ENCODE data around the gene INF2.
"Not testable (repeated sequence)": the region's sequence is repeated elsewhere in the genome, so short reads cannot be mapped to it uniquely, and the experiment has no call there.

The INF2 gene

DNA sequence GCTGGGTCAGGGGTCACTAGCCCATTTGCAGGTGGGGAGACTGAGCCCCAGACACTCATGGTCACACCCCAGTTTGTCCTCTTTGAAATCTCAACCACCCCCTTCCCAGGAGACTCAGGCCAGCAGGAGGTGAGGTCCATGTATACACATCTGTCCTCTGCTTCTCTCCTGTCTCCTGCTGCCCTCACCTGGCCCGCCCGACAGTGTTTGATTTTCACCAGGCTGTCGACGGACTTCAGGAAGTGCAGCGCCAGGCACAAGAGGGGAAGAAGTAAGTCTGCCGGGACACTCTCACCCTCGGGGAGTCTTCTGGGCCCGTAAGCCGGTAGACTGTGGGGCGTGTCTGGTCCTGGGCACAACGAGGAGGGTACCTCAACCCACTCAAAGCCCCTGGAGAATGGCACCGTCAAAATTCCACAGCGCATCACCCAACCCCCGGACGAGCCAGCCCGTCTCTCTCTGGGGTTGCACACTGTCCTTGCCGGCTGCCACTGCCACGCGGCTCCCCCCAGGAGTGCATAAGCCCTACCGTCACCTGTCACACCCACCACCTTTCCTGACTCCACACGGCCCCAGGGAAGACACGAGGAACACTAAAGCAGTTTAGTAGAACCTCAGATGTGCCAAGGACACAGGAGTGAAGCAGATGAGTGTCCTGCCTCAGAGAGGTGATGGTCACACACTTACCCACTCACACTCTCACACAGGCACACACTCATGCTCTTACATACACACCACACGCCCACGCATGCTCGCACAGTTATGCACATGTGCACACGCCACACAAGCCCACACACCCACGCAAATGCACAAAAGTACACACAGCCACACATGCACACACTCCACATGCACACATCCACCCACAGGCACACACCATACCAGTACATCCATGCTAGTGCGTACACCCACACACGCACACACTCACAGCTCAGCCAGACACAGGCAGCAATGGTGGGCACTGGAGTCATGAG, 50.4 kb downstream of the INF2 start:
- DNase-seq = no peak

GRCh38 chr14:104741108-104741802, 51.8 kb downstream of the INF2 start:
- no peak for DNase-seq

- DNase-seq = no peak
Measured at GRCh38 chr14:104741803-104742251, 52.4 kb downstream of the INF2 start.

DNA sequence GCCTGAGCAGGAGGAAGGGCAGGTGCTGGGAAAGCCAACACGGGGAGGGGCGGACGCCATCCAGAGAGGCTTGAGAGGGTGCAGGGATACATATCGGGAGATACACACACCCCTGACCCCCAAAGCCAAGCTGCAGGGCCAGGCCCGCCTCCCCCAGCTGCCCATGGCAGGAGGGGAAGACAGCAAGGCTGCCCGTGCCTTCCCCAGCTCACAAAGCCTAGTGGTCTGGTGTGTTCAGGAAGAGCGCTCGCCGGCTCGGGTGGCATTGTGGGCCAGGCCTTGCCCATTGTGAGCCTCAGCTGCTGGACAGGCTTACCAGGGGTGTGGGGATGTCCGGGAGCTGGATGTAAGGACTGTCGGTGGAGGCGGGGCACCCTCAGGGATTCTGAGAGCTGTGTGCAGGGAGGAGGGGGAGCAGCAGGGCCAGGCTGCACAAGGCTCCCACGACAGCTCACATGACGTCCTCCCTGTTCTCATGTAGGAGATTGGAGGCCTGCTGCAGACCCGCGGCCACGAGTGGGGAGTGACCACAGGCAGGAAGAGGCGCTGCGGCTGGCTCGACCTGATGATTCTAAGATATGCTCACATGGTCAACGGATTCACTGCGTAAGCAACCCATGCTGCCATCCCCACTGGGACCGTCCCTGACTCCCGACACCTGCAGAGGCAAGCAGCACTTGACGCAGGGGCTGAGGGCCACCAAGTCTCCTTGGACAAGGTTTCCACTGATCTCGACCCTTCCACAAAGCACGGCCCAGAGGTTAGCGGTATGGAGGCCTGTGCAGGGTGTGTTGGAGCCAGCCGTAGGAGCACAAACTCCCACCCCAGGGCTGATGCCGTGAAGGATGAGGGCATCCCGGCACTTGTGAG, 53.4 kb downstream of the INF2 start:
- no peak for DNase-seq

DNA sequence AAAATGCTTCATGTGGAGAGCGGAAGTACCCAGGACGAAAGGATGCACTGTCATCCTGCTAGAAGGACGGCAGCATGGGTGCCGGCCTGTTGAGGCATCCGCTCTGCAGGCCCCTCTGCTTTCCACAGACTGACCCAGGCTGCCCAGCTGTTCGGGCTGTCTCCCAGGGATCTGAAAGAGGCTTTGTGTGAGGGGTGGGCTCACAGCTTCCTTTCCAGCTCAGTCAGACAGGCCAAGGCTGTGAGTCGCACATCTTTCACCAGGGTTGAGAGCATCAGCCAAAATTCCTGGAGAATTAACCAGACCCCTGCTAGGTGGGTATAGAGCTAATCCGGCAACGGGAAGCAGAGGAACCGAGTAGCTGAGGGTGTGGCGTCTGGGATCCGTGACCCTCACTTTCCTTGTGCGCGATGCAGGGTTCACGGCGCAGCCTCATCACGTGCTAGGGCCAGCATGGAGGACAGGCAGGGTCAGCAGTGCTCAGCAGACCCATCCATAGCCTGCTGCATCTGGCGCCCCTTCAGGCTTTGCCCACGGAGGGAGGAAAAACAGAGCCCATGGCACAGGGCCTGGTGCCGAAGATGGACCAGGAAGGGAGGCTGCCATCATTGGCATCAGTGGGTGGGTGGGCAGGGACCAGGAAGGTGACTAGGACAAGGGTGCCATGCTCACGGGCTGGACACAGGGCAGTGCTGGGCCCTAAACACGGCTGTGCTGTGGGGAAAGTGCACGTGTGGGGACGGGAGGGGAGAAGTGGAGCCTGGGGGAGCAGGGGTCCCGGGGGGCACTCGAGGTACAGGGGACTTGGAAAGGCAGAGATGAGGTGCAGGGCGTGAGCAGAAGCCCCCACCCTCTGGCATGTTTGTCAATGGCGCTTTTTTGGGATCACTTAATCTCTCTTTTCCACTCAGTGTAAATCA, 54.3 kb downstream of the INF2 start:
- DNase-seq = no peak

DNA sequence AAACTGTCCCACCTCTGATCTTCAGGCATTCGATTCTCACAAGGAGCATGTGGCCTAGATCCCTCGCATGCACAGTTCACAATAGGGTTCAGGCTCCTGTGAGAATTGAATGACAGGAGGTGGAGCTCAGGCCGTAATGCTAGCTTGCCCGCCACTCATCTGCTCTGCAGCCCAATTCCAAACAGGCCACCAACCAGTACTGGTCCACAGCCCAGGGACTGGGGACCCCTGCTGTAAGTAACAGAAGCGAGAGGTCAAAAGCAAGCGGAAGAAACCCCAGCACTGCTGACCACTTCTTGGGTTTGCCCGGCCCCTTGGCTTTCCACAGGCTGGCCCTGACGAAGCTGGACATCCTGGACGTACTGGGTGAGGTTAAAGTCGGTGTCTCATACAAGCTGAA, 55.1 kb downstream of the INF2 start:
- no peak for DNase-seq

GRCh38 chr14:104745431-104745830, 56.0 kb downstream of the INF2 start:
- DNase-seq = no peak

DNA sequence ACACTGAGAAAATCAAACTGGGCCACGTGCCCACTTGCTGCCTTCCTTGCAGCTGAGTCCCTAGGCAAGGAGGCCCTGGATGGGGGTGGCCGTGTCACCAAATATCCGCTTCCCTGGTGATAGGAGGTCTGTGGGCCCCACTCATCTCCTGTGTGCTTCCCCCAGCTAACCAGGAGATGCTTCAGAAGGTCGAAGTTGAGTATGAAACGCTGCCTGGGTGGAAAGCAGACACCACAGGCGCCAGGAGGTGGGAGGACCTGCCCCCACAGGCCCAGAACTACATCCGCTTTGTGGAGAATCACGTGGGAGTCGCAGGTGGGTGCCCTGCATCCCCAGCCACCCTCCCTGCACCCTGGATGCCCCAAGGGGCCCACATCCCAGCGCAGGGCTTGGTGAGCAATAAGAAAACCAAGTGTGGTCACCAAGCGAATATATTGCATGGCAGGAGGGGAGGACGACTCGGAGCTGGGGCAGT, 56.7 kb downstream of the INF2 start:
- no peak for DNase-seq

DNA sequence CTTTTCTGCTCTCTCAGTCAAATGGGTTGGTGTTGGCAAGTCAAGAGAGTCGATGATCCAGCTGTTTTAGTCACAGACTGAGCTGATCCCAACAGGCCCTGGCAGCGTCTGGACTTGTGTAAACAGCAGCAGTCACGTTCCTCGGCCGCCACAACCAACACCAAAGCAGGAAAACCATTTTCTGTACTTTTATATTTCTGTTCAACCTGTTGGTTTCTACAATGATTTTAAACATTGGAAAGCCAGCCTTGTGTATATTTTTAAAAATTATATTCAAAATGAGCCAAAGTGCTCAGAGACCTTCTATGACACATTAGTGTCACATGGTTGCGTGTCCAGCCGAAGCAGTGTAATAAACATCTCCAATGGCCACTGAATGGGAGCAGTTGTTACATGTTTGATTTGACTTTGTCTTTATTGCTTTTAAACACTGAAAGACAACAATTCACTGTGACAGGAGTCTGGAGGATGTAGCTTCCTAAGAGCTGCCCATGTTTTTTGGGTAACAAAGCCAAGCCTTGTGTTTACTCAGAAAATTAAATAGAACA, 57.6 kb downstream of the INF2 start:
- DNase-seq = no peak

- DNase-seq = no peak
Measured at GRCh38 chr14:104747876-104748275, 58.5 kb downstream of the INF2 start.

GRCh38 chr14:104749111-104749649, 59.8 kb downstream of the INF2 start:
- DNase-seq = no peak

- no peak for DNase-seq
Measured at GRCh38 chr14:104750056-104750752, 60.8 kb downstream of the INF2 start.

GRCh38 chr14:104750753-104751057, 61.3 kb downstream of the INF2 start:
- not testable (repeated sequence) for DNase-seq

DNA sequence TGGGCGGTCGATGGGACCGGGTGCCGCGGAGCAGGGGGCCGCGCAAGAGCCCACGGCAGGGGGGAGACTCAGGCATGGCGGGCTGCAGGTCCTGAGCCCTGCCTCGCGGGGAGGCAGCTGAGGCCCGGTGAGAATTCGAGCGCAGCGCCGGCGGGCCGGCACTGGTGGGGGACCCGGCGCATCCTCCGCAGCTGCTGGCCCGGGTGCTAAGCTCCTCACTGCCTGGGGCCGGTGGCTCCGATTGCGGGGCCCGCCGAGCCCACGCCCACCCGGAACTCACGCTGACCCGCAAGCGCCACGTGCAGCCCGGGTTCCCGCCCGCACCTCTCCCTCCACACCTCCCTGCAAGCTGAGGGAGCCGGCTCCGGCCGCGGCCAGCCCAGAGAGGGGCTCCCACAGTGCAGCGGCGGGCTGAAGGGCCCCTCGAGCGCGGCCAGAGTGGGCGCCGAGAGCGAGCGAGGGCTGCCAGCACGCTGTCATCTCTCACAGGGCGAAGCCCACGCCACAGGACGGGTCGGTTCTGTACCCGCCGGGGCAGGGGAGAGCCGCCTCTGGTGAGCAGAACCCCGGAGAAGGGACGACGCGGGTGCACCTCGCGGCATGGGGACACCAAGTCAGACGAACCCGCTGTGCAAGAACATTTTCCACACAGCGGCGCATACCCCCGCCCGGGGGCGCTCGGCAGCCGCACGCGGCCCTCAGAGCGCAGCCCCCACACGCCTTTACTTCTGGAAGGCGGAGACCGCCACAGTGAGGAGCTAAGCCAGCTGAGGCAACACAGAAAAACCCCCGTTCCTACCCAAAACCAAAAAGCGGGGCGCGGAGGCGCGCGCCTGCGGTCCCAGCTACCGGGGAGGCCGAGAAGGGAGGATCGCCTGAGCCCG, 62.4 kb downstream of the INF2 start:
- DNase-seq = no peak

DNA sequence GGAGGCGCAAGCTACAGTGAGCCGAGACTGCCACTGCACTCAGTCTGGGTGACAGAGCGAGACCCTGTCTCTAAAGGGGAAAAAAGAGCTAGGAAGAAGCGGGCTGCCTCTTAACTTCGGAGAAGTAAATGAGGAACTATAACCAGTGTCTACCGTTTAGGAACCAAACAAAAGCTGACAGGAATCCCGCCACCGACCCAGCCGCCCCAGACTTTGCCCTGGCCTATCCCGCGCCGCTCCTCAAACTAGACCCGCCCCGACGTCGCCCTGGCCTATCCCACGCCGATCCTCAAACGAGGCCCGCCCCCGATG, 63.0 kb downstream of the INF2 start:
- DNase-seq = no peak

DNA sequence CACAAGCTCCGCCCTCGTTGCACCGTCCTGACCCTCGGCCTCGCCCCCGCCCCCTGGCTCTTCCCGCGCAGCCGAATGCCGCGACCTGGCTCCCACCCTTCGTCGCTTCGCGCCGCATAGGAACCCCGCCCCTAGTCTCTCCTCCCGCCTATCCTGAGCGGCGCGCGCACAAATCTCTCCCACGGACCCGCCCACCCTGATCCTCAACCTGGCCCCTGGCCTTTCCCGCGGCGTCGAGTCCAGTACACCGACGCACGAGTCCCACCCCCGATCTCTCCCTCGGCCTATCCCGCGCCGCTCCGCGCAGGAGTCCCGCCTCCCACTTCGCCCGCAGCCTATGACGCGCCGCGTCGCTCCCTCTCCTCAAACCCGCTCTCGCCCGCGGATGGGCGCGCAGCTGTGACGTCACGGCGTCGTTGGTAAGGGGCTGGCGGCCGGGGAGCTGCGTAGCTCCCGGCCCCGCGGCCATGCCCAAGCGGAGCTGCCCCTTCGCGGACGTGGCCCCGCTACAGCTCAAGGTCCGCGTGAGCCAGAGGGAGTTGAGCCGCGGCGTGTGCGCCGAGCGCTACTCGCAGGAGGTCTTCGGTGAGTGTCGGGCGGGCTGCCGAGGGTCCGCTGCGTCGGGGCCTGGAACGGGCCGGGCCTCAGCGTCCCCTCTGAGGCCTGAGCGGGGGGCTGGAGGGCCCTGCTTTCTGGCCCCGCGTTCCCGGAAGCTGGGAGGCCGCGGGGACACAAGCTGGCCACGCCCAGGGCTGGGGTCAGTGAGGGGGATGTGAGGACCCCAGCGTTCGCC, 63.5 kb downstream of the INF2 start, which contains the start of gene SIVA1:
Gene SIVA1 (plus strand): TSS at position 413 of the 793 bp plus-strand sequence. CDS start 55 bp downstream, at position 468.
- DNase-seq = peak; percentile 99

DNA sequence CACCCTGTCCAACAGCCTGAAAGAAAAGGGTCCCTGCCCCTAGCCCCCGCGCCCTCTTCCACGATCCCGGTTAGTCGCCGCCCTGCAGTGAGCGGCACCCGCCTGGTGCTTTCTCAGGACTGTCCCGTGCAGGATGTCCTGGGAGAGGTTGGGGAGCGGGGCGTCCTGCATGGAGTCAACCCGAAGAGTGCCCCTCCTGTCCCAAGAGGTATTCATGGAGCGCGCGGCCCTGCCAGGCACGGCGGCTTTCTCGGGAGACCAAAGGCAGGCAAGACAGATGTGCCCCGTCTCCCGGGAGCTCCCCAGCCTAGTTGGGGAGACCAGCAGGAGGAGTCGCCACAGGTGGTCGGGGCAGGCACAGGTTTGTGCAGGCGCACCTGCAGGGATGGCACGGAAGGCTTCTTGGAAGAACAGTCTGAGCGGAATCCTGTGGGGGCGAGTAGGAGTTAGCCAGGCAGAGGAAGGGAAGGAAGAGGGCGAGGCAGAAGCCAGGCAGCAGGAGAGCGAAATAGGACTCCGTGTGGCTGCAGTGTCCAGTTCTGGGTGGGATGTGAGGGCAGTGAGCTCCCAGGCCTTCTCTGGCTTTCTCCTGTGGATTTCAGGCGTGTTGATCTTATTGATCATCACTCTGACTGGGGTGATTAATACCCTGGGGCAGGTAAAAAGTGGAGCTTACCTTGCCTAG, 64.3 kb downstream of the INF2 start:
- DNase-seq = no peak

DNA sequence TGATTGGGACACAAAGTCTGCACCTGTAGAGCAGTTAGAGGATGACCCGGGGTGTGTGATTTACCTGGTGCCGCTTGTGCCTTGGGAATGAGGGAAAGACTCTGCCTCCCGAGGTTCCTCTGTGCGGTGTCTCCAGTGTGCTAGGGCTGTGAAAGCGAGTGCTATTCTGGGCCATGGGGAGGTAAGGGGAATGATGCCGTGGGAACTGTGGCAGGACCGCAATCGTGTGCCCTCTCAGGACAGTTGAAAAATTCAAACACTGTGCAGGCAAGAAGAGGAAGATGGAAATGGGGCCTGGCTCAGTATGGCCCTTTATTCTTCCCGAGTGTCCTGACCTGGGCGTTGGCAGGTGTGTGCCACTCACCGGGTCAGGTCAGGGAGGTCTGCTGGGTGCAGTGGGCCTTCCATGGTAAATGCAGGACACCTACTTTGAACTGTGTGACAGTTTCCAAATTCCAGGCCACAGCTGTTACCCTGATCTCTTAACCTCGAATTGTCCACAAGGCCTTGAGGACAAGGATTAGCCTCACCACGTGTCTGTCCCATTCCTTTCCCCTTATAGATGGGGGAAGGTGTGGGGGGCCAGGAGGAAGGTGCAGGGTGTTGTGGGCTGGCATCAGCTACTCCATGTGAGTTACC, 64.9 kb downstream of the INF2 start:
- DNase-seq = no peak
